ENCODE results near the gene ZSWIM7. TPM values are rescaled to one million over a fixed set of nuclear protein-coding genes. Genes with fewer than 3 reads are reported as not detected.

The ZSWIM7 gene
- total RNA-seq, 1 donor from 2014 or later: 15.7 TPM

GRCh38 chr17:15934866-15935265 lies 64.6 kb downstream of the ZSWIM7 start:
- DNase-seq (ENCODE audit: low read depth, low spot score): no peak

- DNase-seq (ENCODE audit: low read depth, low spot score): no peak
These were observed 68.1 kb downstream of the ZSWIM7 start for GRCh38 chr17:15931394-15931793.

GRCh38 chr17:15930426-15930825 lies 69.1 kb downstream of the ZSWIM7 start:
- DNase-seq (ENCODE audit: low read depth, low spot score): no peak

GRCh38 chr17:15929941-15930340 lies 69.6 kb downstream of the ZSWIM7 start:
- DNase-seq (ENCODE audit: low read depth, low spot score): no peak

- DNase-seq (ENCODE audit: low read depth, low spot score): no peak
These were observed 71.2 kb downstream of the ZSWIM7 start for GRCh38 chr17:15928286-15928785.

Other genes with a start within 250 kb of the ZSWIM7 start
- 8.0 and 9.5 TPM in 2 replicates for gene ADORA2B, start 54.6 kb downstream of the ZSWIM7 start, total RNA-seq
- gene TTC19, start 120 bp upstream of the ZSWIM7 start, total RNA-seq: 47.2 and 60.4 TPM in 2 replicates
- 96.1 and 138 TPM in 2 replicates for gene NCOR1, start 215.8 kb upstream of the ZSWIM7 start, total RNA-seq
- 8.7 and 18.4 TPM in 2 replicates for gene PIGL, start 217.5 kb upstream of the ZSWIM7 start, total RNA-seq

Data from pulmonary artery endothelial cell (primary cell).